ENCODE results near the gene PLXDC2. TPM values are rescaled to one million over a fixed set of nuclear protein-coding genes. Genes with fewer than 3 reads are reported as not detected.
A peak's percentile ranks its signal among the peaks of the same experiment; 100 is the strongest.

PLXDC2 gene
- total RNA-seq, 1 donor from 2014 or later, result 94.1 TPM

DNA sequence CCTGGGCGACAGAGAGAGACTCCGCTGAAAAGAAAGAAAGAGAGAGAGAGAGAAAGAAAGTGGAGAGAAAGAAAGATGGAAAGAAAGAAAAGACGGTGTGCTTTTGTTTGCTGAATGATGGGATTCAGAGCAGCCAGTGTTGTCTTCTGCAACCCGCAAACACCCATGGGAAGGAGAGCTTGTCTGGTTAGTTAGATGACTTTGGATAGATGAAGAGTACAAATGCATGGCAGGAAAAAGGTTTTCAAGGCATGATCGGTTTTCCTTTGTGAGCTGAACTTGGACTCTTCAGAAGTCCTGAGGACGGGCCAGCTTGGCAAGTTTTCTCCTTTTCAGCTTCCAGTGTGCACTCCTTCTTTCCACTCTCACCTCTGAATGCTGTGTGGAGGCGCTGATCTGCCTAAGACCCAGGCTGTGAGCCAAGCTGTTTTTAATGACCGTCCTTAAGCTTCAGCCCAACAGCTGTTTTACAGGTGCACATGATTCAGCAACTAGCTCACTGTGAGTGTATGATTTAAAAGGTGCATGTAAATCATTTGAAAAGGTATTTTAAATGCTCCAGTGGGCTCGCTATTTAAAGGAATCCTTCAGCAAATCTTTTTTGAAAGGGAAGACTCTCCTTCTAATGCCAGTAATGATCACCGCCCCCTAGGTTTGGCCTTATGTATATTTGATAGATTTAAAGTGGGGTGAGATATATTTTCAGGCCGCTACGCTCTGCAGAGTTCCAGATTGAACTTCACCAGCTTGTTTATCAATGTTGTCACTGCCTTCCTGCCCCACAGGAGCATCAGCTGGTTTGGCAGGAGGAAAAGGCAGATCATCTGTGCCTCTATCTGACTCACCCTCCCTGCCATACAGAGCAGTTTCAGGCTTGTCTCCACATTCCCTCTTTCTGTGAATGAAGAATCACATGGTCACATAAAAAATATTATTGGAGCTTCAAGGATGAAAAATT lies 115.0 kb downstream of the PLXDC2 start:
- intact Hi-C loops (cut with DNase I), result no loop called here
- Histone ChIP-seq H3K9me3 (no peaks in the 10 kb centered on the region), H3K36me3 (no peaks in the 10 kb centered on the region), H3K4me1 (peaks cover 9 to 41% of the 10 kb centered on the region in 2 donors), H3K27ac (peak overlapping the region; percentile 72 to 76), H3K4me3 (peak overlapping the region in 1 of 2 donors; percentile 30), H3K27me3 (no peaks in the 10 kb centered on the region)
- TF ChIP-seq CTCF (IDR thresholded peaks at IDR 0.05), result no peak
- DNase-seq (ENCODE audit: low spot score in 2 of 2), result peak in 1 of 2 donors; percentile 74

DNA sequence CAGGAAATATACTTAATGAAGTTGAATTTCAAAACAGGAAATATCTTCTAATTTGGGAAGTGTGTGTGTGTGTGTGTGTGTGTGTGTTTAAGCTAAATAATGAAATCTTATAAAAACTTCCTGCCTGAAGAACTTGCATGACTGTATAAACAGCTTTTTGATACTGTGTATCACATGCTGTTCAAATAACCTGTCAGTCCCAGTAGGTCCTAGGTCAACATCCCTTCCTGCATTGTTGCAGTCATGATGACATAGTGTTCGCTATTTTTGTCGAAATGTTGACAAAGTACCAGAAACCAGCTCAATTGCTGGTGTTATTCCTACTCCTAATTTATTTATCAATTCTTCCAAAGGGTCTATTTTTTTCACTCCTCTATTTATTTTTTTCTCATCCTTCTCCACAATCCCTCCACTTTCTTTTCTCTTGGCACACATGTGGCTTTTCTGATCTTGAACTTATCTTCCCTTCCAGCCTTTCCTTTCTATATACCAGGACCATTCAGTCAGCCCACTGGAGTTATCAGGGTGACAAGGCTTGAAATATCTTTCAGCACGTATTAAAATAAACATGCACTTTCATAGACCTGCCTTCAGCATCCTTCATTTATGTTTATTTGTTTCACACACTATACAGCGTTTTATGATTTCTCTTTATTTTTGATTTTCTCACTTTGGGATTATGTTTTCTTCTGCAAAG lies 115.8 kb downstream of the PLXDC2 start:
- H3K4me1 ChIP-seq, result peaks cover 9 to 40% of the 10 kb centered on the region in 2 donors
- H3K9me3 ChIP-seq, result no peaks in the 10 kb centered on the region
- H3K36me3 ChIP-seq, result no peaks in the 10 kb centered on the region
- intact Hi-C loops (cut with DNase I), result no loop called here
- DNase-seq (ENCODE audit: low spot score in 2 of 2), result no peak
- peak overlapping the region; percentile 72 to 76 for H3K27ac ChIP-seq
- no peaks in the 10 kb centered on the region for H3K27me3 ChIP-seq
- no peak for TF ChIP-seq CTCF (IDR thresholded peaks at IDR 0.05)
- H3K4me3 ChIP-seq, result no peak overlapping the region

- DNase-seq (ENCODE audit: low spot score in 2 of 2), result no peak
- Histone ChIP-seq H3K9me3 (no peaks in the 10 kb centered on the region), H3K4me3 (no peak overlapping the region), H3K36me3 (no peaks in the 10 kb centered on the region), H3K27me3 (no peaks in the 10 kb centered on the region), H3K4me1 (peaks cover 9 to 37% of the 10 kb centered on the region in 2 donors), H3K27ac (peak overlapping the region; percentile 72 to 76)
- intact Hi-C loops (cut with DNase I), result no loop called here
- no peak for TF ChIP-seq CTCF (IDR thresholded peaks at IDR 0.05)
These were observed 116.7 kb downstream of the PLXDC2 start for GRCh38 chr10:19932806-19933371.

GRCh38 chr10:19933772-19934171 lies 117.5 kb downstream of the PLXDC2 start:
- no peak for TF ChIP-seq CTCF (IDR thresholded peaks at IDR 0.05)
- intact Hi-C loops (cut with DNase I), result no loop called here
- no peaks in the 10 kb centered on the region for H3K27me3 ChIP-seq
- no peak overlapping the region for H3K27ac ChIP-seq
- no peaks in the 10 kb centered on the region for H3K9me3 ChIP-seq
- no peak overlapping the region for H3K4me3 ChIP-seq
- no peaks in the 10 kb centered on the region for H3K36me3 ChIP-seq
- no peak for DNase-seq (ENCODE audit: low spot score in 2 of 2)
- peaks cover 9 to 37% of the 10 kb centered on the region in 2 donors for H3K4me1 ChIP-seq

DNA sequence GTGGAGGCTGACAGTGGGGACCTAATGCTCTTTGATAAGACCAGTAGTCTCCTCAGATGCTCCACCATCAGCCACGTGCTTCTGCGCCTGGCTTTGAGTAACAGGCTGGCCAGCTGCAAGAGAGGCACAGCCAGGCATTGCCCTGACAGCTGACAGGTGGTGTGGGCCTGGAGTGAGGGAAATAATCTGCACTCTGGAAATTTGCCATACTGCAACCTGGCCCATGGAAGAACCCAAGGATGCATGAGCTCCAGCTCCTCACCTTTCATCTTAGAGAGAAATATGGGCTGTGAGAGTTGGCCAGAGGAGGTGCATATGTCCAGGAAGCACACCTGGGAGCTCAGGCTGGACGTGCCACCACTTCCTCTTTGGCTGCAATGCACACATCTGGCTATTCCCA lies 118.9 kb downstream of the PLXDC2 start:
- Histone ChIP-seq H3K36me3 (no peaks in the 10 kb centered on the region), H3K4me3 (no peak overlapping the region), H3K4me1 (peaks cover 8 to 27% of the 10 kb centered on the region in 2 donors), H3K27ac (no peak overlapping the region), H3K27me3 (no peaks in the 10 kb centered on the region), H3K9me3 (no peaks in the 10 kb centered on the region)
- DNase-seq (ENCODE audit: low spot score in 2 of 2), result no peak
- intact Hi-C loops (cut with DNase I), result no loop called here
- TF ChIP-seq CTCF (IDR thresholded peaks at IDR 0.05), result no peak
